Tibial artery (tissue), 4 donors: Measurements from ENCODE around the gene USHBP1.

Experiments
- DNase-seq, 2 donors: peaks; one replicate each; pipeline ENCODE4 v3.0.0-alpha.2; 2019
- H3K27ac ChIP-seq, 2 donors: fragments of 200-600 bp; sonication (generic) in 1 of 2; 1 replicate in 1 of 2; 2 replicates in 1 of 2; pipeline ENCODE4 v1.5.1; 2018 to 2019; ENCODE audit warnings: mild to moderate bottlenecking in 1 of 2
- H3K27me3 ChIP-seq, 2 donors: fragments of 200-600 bp; sonication (generic) in 1 of 2; one replicate each; pipeline versions ENCODE4 v1.5.1 to v1.6.0; 2016 to 2019
- H3K36me3 ChIP-seq, 3 donors: fragments of 200-600 bp; sonication (generic) in 2 of 3; one replicate each; pipeline ENCODE4 v1.5.1; 2016 to 2019; ENCODE audit warnings: mild to moderate bottlenecking in 2 of 3
- H3K4me1 ChIP-seq, 4 donors: fragments of 200-600 bp; sonication (generic) in 2 of 4; 1 replicate in 3 of 4; 2 replicates in 1 of 4; pipeline ENCODE4 v1.5.1; 2016 to 2019
- H3K4me3 ChIP-seq, 2 donors: fragments of 200-600 bp; sonication (generic) in 1 of 2; 1 replicate in 1 of 2; 2 replicates in 1 of 2; pipeline ENCODE4 v1.5.1; 2018 to 2019; ENCODE audit warnings: mild to moderate bottlenecking in 2 of 2
- H3K9me3 ChIP-seq, 3 donors: fragments of 200-600 bp; sonication (generic) in 1 of 3; one replicate each; pipeline ENCODE4 v1.5.1; 2016 to 2019
- CTCF ChIP-seq, 2 experiments: fragments of 200-600 bp in 1 of 2; fragments of 450-650 bp in 1 of 2; IDR thresholded peaks; one replicate each; pipeline ENCODE4 v1.5.1; 2017 to 2019; ENCODE audit warnings: antibody characterized with exemption in 2 of 2, mild to moderate bottlenecking in 1 of 2, moderate library complexity in 1 of 2
- intact Hi-C: fragments of 100-400 bp; cut with DNase I; formaldehyde crosslinking; loops from one replicate; pipeline ENCODE4 v1.15.0; 2023; ENCODE audit warnings: low total_unique reads

USHBP1 gene

GRCh38 chr19:17246681-17247425 is 17.7 kb downstream of the USHBP1 start:
- intact Hi-C loops, result no loop called here
- DNase-seq, result no peak

GRCh38 chr19:17245535-17245984 is 19.0 kb downstream of the USHBP1 start, which contains the start of gene NR2F6:
Gene NR2F6 (minus strand): TSS chr19:17245919. CDS start chr19:17245220, 699 bp downstream.
- H3K27ac ChIP-seq, result peak within 1 kb of the TSS; percentile 71 to 88
- no peak for TF ChIP-seq CTCF (IDR thresholded peaks at IDR 0.05)
- DNase-seq, result no peak
- H3K4me3 ChIP-seq, result peak within 1 kb of the TSS; percentile 86 to 89
- H3K27me3 ChIP-seq, result no peaks in the 10 kb centered on the region
- H3K36me3 ChIP-seq, result peaks cover 0 to 6% (median 0%) of the 10 kb centered on the region in 3 donors
- intact Hi-C loops, result no loop called here
- H3K9me3 ChIP-seq, result no peaks in the 10 kb centered on the region
- peaks cover 0 to 49% (median 36%) of the 10 kb centered on the region in 4 donors for H3K4me1 ChIP-seq

More at GRCh38 chr19:17246681-17247425, 17.7 kb downstream of the USHBP1 start:
- no peak for TF ChIP-seq CTCF (IDR thresholded peaks at IDR 0.05)
- Histone ChIP-seq H3K27me3 (no peaks in the 10 kb centered on the region), H3K36me3 (no peaks in the 10 kb centered on the region), H3K27ac (peak overlapping the region; percentile 71 to 77), H3K4me1 (peaks cover 0 to 42% (median 26%) of the 10 kb centered on the region in 4 donors), H3K4me3 (peak overlapping the region; percentile 86 to 89), H3K9me3 (no peaks in the 10 kb centered on the region)

- no peak for TF ChIP-seq CTCF (IDR thresholded peaks at IDR 0.05)
- H3K27ac ChIP-seq, result peak overlapping the region; percentile 71 to 88
- intact Hi-C loops, result no loop called here
- H3K9me3 ChIP-seq, result no peaks in the 10 kb centered on the region
- H3K27me3 ChIP-seq, result no peaks in the 10 kb centered on the region
- peaks cover 0 to 49% (median 37%) of the 10 kb centered on the region in 4 donors for H3K4me1 ChIP-seq
- peak overlapping the region; percentile 86 to 89 for H3K4me3 ChIP-seq
- H3K36me3 ChIP-seq, result peaks cover 0 to 13% (median 0%) of the 10 kb centered on the region in 3 donors
- DNase-seq, result no peak
Measured at GRCh38 chr19:17244618-17245534, 19.7 kb downstream of the USHBP1 start.

GRCh38 chr19:17243830-17244617 is 20.5 kb downstream of the USHBP1 start:
- peak; percentile 65 to 83 for DNase-seq

More at GRCh38 chr19:17243830-17244617, 20.5 kb downstream of the USHBP1 start:
- Histone ChIP-seq H3K4me3 (peak overlapping the region; percentile 86 to 89), H3K36me3 (peaks cover 0 to 19% (median 0%) of the 10 kb centered on the region in 3 donors), H3K4me1 (peaks cover 0 to 46% (median 36%) of the 10 kb centered on the region in 4 donors), H3K27ac (peak overlapping the region; percentile 71 to 88), H3K9me3 (no peaks in the 10 kb centered on the region), H3K27me3 (no peaks in the 10 kb centered on the region)
- TF ChIP-seq CTCF (IDR thresholded peaks at IDR 0.05), result no peak
- intact Hi-C loops, result no loop called here
